GM21717 (cell line): ENCODE measurements around the gene PTPRE.
"Not testable (repeated sequence)": the region's sequence is repeated elsewhere in the genome, so short reads cannot be mapped to it uniquely, and the experiment has no call there.

Experiments
- ATAC-seq: cut with Tn5 transposase; IDR thresholded peaks from one replicate; pipeline ENCODE4 v1.9.1; 2021; ENCODE audit warnings: mild to moderate bottlenecking, moderate library complexity; ENCODE audit not compliant: unreplicated experiment

PTPRE gene

GRCh38 chr10:127978481-127978880 lies 71.6 kb downstream of the PTPRE start:
- no peak for ATAC-seq

GRCh38 chr10:127979045-127979444 lies 72.1 kb downstream of the PTPRE start:
- no peak for ATAC-seq

GRCh38 chr10:127979566-127979965 lies 72.7 kb downstream of the PTPRE start:
- no peak for ATAC-seq

- ATAC-seq = no peak
Observed at GRCh38 chr10:127980898-127981297, 74.0 kb downstream of the PTPRE start.

- no peak for ATAC-seq
Observed at GRCh38 chr10:127982601-127983000, 75.7 kb downstream of the PTPRE start.

GRCh38 chr10:127983344-127984100 lies 76.6 kb downstream of the PTPRE start:
- no peak for ATAC-seq

- ATAC-seq = no peak
Observed at GRCh38 chr10:127984945-127985344, 78.0 kb downstream of the PTPRE start.

GRCh38 chr10:127986531-127987466 lies 79.9 kb downstream of the PTPRE start:
- no peak for ATAC-seq

- ATAC-seq = no peak
Observed at GRCh38 chr10:127987467-127988380, 80.8 kb downstream of the PTPRE start.

- ATAC-seq = no peak
Observed at GRCh38 chr10:127989481-127990012, 82.6 kb downstream of the PTPRE start.

- not testable (repeated sequence) for ATAC-seq
Observed at GRCh38 chr10:127990132-127990788, 83.4 kb downstream of the PTPRE start.

- no peak for ATAC-seq
Observed at GRCh38 chr10:127990846-127991542, 84.1 kb downstream of the PTPRE start.

- no peak for ATAC-seq
Observed at GRCh38 chr10:127991543-127992255, 84.8 kb downstream of the PTPRE start.

GRCh38 chr10:127992376-127992775 lies 85.5 kb downstream of the PTPRE start:
- no peak for ATAC-seq

GRCh38 chr10:127993056-127993690 lies 86.3 kb downstream of the PTPRE start:
- no peak for ATAC-seq

- no peak for ATAC-seq
Observed at GRCh38 chr10:127995939-127996338, 89.0 kb downstream of the PTPRE start.

- ATAC-seq = no peak
Observed at GRCh38 chr10:127996586-127996985, 89.7 kb downstream of the PTPRE start.

GRCh38 chr10:127997271-127997670 lies 90.4 kb downstream of the PTPRE start:
- no peak for ATAC-seq
